HCT116 (cell line): Measurements from ENCODE around the gene ITPR2.

ENCODE experiments used
- CBX3 ChIP-seq: IDR thresholded peaks from 2 replicates; pipeline ENCODE4 v1.6.1; 2012; ENCODE audit warnings: low read depth
- CEBPB ChIP-seq: IDR thresholded peaks from 2 replicates; pipeline ENCODE4 v1.6.1; 2012; ENCODE audit warnings: low read depth
- EGR1 ChIP-seq: IDR thresholded peaks from 2 replicates; pipeline ENCODE4 v1.6.1; 2012; ENCODE audit warnings: low read depth
- EZH2 ChIP-seq: fragments of 200-600 bp; sonication (generic); IDR thresholded peaks from 2 replicates; pipeline ENCODE4 v1.6.1; 2017; ENCODE audit warnings: antibody characterized with exemption, mixed run types
- MAX ChIP-seq: IDR thresholded peaks from 2 replicates; pipeline ENCODE4 v1.6.1; 2012
- POLR2A ChIP-seq: IDR thresholded peaks from 2 replicates; pipeline ENCODE4 v1.7.0; 2011; ENCODE audit warnings: borderline replicate concordance; ENCODE audit not compliant: insufficient read depth, insufficient read length; ENCODE audit errors: extremely low read depth
- POLR2AphosphoS5 ChIP-seq: IDR thresholded peaks from 2 replicates; pipeline ENCODE4 v1.6.1; 2011; ENCODE audit warnings: mild to moderate bottlenecking, low read depth, low read length, moderate library complexity
- RAD21 ChIP-seq: IDR thresholded peaks from 2 replicates; pipeline ENCODE4 v1.6.1; 2012; ENCODE audit warnings: low read depth, mild to moderate bottlenecking
- SIN3A ChIP-seq: IDR thresholded peaks from 2 replicates; pipeline ENCODE4 v1.6.1; 2012; ENCODE audit warnings: low read depth
- SRF ChIP-seq: IDR thresholded peaks from 2 replicates; pipeline ENCODE4 v1.6.1; 2012; ENCODE audit warnings: low read depth
- TCF7L2 ChIP-seq: IDR thresholded peaks from 2 replicates; pipeline ENCODE4 v1.7.0; 2011; ENCODE audit warnings: borderline replicate concordance, inconsistent platforms; ENCODE audit not compliant: insufficient read depth, insufficient read length; ENCODE audit errors: extremely low read depth
- ZNF274 ChIP-seq: fragments of 200-500 bp; sonication (Bioruptor generic); IDR thresholded peaks from 2 replicates; pipeline ENCODE4 v1.6.1; 2014; ENCODE audit warnings: mild to moderate bottlenecking, low read depth, low read length, inconsistent platforms
- TF ChIP-seq, protein P1 (sequence below), 3 experiments: fragments of 200-600 bp in 1 of 3; sonication (generic) in 1 of 3; IDR thresholded peaks in 2 of 3; conservative IDR thresholded peaks in 1 of 3; 2 replicates each; pipeline ENCODE4 v1.5.1; 2012 to 2017; ENCODE audit warnings: low read depth in 2 of 3, low read length in 2 of 3, antibody characterized with exemption in 1 of 3, borderline replicate concordance in 1 of 3, control low read depth in 1 of 3, mild to moderate bottlenecking in 1 of 3, mixed read lengths in 1 of 3, mixed run types in 1 of 3, moderate library complexity in 1 of 3; ENCODE audit not compliant: insufficient read depth in 1 of 3

GRCh38 chr12:26700430-26700829 lies 132.6 kb downstream of the ITPR2 start:
- TF ChIP-seq RAD21 (no peak), EGR1 (no peak), MAX (no peak), ZNF274 (no peak), POLR2AphosphoS5 (no peak), CEBPB (no peak), EZH2 (no peak), TCF7L2 (no peak), CBX3 (no peak), POLR2A (no peak), SRF (no peak), SIN3A (no peak)
- TF ChIP-seq, protein P1, sequence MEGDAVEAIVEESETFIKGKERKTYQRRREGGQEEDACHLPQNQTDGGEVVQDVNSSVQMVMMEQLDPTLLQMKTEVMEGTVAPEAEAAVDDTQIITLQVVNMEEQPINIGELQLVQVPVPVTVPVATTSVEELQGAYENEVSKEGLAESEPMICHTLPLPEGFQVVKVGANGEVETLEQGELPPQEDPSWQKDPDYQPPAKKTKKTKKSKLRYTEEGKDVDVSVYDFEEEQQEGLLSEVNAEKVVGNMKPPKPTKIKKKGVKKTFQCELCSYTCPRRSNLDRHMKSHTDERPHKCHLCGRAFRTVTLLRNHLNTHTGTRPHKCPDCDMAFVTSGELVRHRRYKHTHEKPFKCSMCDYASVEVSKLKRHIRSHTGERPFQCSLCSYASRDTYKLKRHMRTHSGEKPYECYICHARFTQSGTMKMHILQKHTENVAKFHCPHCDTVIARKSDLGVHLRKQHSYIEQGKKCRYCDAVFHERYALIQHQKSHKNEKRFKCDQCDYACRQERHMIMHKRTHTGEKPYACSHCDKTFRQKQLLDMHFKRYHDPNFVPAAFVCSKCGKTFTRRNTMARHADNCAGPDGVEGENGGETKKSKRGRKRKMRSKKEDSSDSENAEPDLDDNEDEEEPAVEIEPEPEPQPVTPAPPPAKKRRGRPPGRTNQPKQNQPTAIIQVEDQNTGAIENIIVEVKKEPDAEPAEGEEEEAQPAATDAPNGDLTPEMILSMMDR (IDR thresholded peaks at IDR 0.05 in 2 of 3, conservative IDR thresholded peaks at IDR 0.05 in 1 of 3; ENCODE audit: borderline replicate concordance in 1 of 3, insufficient read depth in 1 of 3, low read depth in 2 of 3, low read length in 2 of 3) = no peak
